HG03108 (cell line): ENCODE results near the gene NACC2.
"Not testable (repeated sequence)": the region's sequence is repeated elsewhere in the genome, so short reads cannot be mapped to it uniquely, and the experiment has no call there.

Source experiments
- ATAC-seq: cut with Tn5 transposase; IDR thresholded peaks from one replicate; pipeline ENCODE4 v1.9.1; 2021; ENCODE audit warnings: moderate library complexity; ENCODE audit not compliant: unreplicated experiment

Gene NACC2

DNA sequence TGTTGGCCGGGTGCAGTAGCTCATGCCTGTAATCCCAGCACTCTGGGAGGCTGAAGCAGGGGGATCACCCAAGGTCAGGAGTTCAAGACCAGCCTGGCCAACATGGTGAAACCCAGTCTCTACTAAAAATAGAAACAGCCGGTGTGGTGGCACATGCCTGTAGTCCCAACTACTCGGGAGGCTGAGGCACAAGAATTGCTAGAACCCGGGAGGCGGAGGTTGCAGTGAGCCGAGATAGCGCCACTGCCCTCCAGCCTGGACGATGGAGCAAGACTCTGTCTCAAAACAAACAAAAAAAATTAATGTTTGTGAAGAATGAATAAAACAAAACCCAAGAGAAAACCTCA, 68.2 kb downstream of the NACC2 start:
- ATAC-seq: not testable (repeated sequence)

DNA sequence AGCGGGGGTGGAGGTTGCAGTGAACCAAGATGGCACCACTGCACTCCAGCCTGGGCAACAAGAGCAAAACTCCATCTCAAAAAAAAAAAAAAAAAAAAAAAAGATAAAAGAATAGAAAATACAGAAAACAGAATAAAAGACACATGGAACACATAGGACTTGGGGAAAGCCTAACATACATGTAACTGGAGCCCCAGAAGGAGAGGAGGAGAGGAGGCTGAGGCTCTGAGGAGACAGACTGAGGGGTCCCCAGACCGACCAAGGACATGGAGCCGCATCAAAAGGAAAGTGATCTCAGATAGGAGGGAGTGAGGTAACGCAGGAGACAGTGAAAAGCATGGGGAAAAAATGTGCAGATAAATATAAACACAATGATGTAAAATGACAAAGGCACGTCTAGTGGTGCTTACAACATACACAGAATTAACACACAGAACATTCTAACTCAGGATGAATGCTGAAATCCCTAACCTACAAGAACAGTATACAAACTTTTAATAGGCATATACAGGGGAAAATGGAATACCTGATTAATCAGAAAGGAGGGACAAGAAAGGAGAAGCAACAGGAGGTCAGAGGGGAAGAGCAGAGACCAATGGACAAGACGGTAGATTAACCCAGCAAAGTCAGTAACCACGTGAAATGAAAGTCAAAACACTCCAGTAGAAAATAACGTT, 68.7 kb downstream of the NACC2 start:
- no peak for ATAC-seq

DNA sequence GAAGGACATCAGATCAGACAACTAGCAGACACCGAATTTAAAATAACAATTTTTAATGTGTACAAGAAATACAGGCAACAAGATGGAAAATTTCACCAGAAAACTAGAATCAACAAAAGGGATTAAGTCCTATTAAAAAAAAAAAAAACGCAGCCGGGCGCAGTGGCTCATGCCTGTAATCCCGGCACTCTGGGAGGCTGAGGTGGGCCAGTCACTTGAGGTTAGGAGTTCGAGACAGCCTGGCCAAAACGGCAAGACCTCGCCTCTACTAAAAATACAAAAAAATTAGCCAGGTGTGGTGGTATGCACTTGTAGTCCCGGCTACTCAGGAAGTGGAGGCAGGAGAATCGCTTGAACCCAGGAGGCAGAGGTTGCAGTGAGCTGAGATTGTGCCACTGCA, 69.6 kb downstream of the NACC2 start:
- no peak for ATAC-seq

DNA sequence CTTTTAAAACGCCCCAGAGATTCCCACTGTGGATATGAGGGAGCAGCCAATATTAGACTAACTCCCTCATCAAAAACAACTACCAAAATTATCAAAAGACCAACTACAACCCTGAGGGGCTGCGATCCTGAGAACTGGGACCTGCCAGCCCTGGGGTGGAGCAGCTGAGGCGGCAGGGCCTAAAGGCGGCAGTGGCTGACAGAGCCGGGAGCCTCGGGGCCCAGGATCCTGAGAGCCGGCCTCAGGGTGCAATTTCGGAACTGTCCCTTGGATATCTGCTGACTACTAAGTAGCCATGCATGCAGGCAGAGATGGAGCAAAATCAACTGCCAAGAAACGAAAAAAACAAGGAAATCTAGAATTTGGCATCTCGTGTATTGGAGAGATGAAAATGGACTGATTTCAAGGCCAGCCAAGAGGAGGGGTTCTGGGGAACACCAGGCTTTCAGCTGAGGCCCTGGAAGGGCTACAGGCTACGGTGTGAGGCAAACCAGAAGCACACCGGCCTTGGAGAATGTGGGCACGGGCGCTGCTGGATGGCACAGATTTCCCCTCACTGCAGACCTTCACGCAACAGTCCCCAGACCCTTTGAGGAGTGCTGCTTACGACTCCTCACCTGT, 70.3 kb downstream of the NACC2 start:
- no peak for ATAC-seq

DNA sequence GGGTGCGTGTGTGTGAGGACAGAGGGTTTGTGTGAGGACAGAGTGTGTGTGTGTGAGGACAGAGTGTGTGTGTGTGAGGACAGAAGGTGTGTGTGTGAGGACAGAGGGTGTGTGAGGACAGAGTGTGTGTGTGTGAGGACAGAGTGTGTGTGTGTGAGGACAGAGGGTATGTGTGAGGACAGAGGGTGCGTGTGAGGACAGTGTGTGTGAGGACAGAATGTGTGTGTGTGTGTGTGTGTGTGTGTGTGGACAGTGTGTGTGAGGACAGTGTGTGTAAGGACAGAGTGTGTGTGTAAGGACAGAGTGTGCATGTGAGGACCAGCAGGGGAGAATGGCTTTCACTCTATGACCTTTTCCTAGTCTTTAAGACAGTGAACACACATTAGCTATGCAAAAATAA, 70.8 kb downstream of the NACC2 start:
- no peak for ATAC-seq

DNA sequence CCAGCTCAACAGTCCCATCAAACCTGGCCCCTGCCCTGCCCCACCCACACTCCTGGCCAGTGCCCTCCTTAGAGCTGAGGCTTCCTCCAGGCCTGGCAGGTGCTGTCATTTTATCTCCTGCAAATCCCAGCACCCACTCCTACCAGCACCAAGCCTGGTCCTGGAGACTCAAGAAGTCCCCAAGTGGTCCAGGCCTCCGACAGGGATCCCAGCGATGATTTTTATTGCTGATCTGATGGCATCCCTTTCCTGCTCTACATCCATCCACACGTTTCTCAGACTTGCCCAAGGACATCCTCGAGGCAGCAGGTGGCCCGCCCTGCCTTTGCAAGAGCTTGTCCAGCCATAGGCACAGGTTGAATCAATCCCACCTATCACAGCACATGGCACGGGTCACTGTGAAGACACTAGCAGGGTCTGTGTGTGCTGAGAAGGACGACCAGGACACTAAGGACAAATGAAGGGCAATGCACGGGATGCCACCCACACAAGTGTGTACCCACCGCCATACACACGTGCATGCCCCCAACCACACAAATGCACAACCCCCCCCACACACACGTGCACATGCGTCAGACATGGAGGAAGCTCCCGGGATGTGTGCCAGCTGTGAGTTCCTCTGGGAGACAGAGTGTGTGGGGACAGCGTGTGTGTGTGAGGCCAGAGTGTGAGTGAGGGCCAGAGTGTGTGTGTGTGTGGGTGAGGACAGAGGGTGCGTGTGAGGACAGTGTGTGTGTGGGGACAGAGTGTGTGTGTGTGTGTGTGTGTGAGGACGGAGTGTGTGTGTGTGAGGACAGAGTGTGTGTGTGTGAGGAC, 71.5 kb downstream of the NACC2 start:
- ATAC-seq: no peak

DNA sequence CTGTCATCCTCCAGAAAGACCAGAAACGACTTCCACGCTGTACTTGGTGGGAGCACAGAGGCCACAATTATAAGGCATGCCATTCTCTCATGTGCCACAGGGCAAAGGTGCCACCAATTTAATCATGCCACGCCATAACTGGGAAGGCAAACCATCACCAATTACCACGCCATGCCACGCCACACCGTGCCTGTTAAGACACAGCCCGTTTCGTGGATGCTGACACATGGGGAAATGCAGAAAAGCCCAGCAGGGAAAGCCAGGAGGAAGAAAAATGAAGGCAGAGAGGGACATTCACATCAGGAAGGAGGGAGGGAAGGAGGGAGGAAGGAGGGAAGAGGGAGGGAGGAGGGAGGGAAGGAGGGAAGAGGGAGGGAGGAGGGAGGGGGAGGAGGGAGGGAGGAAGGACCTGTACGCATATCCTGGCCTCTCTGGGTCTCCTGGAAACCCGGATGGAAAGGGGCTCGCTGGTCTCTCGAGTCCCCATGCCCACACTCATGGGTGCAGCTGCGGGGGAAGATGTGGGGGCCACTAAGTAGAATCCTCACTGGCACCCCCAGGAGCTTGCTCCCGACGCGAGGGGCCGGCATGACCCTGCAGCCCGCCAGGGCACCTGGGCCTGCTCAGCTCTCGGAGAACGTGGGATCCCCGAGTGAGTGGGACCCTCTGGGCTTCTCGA, 72.2 kb downstream of the NACC2 start:
- no peak for ATAC-seq

DNA sequence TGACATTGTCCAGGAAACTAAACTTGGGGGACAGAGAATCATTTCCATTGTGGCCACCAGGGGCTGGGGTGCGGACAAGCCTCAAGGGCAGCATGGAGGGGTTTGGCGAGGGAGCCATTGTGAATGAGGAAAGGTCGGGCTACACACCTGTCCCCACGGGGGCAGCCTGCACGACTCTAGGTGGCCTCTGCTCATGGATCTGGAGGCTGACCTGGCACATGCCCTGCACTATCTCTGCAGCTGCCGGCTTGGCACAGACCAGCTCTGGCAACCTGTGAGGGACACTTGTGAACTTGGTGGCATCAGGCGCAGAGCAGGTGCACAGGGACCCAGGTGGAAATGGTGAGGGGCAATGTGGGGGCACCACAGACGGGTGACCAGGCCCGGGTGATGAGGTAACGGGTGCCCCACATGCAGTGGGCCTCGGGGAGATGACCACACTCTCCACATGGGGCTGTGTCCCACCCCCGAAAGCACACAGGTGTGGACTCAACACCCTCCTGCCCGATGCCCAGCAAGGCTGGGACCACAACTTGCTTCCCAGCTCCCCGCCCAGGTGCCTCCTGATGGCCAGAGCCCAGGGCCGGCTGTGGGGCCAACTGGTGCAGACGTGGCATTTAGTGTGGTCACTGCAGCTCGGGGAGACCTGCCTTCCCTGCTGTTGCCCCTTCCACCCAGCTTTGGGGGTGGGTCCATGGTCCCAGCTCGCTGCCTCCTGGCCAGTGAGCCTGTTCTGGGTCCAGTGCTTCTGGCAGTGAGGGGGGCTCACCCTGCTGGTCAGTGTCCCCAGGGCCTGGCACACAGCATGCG, 73.0 kb downstream of the NACC2 start:
- no peak for ATAC-seq

DNA sequence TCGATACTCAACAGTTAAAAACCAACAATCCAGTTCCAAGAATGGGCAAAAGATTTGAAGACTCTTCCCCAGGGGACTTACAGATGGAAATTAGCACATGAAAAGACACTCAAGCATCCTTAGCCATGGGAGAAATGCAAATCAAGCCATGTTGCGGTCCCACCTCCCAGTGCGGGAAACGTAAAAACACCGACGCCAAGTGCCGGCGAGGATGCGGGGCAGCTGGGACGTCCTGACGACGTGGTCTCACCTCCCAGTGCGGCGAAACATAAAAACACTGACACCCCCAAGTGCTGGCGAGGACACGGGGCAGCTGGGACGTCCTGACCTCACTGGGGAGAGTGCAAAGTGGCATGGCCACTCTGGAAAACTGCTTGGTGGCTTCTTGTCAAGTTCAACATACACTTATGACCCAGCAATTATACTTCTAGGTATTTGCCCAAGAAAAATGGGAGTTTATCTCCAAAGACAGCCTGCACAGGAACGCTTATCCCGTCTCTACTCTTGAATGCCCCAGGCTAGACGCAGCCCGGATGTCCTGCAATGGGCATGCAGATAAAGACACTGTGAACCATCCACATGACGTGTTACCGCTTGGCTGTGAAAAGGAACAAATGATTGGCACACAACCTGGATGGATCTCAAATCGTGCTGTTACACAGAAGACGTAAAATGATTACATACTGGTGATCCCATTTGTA, 73.8 kb downstream of the NACC2 start:
- ATAC-seq: no peak

DNA sequence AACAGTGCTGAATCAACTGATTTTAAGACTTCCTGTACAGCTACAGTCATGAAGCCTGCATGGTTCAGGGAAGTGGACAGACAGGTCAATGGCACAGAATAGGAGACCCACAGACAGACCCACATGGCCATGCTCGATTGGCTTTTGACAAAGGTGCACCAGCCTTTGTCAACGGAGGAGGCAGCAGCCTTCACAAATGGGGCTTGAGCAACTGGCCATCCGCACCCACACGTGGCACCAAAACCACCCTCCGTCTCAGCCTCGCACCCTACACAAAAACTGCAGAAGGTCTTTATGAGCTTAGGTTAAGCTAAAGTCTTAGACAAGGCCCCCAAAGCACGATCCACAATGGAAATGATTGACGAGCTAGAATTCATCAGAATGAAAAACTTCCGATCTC, 74.4 kb downstream of the NACC2 start:
- ATAC-seq: no peak

DNA sequence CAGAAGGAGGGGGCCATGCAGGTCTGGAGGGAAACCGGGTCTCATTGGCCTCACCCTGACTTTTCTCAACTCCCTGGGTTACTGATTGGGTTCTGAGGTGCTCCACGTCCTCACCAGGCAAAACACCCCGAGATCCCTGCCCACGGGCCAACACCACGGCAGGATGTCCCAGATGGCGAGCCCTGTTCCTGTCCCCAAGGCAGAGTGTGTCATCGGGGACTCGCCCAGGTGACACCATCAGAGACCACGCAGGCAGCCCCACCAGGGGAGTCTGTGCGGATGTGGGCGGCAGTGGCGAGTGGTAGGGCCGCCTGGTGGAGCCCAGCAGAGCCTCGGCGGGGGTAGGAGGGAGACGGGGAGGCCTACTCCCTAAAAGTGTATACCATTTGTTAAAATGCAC, 74.9 kb downstream of the NACC2 start:
- no peak for ATAC-seq

DNA sequence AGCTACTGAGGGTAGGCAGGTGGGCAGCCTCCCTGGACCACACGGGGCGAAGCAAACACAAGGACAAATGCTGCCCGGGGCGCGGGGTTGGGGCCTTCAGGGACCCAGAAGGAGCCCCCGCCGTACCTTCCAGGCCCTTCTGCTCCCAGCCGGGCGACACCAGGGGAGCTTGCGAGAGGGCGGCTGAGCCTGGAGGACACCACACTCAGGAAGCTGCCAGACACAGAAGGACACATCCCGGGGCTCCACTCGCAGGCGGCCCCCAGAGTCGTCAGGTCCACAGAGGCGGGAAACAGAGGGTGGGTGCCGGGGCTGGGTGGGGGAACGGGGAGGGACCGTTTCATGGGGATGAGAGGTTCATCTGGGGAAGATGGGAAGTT, 75.4 kb downstream of the NACC2 start:
- no peak for ATAC-seq

DNA sequence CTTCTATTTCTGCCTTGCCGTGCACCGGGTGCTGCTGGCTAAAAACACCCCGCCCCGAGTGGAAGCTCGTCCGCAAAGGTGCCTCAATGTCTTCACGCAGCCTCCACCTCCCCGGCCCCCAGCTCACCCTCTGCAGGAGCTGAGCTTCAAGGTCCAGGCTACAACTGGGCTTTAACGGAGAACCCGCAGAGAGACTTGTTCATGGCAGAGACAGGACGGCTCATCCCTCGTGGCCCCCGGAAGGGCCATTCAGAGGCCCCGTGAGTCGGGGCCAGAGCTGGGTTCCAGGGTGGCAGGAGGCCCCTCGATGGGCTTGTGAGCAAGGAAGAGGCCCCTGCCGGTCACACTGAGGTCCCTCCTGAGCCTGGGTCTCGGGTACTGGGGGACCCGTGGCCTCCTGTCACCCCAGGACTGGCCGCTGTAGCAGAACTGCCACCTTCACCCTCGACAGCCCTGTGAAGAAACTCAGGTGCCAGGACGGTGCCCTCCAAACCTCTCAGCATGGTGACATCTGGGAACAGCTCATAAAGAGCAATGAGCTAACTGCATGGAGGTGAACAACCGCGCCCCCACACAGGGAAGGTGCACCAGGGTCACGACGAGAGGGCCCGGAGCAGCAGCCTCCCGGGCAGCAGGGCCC, 75.9 kb downstream of the NACC2 start:
- no peak for ATAC-seq

DNA sequence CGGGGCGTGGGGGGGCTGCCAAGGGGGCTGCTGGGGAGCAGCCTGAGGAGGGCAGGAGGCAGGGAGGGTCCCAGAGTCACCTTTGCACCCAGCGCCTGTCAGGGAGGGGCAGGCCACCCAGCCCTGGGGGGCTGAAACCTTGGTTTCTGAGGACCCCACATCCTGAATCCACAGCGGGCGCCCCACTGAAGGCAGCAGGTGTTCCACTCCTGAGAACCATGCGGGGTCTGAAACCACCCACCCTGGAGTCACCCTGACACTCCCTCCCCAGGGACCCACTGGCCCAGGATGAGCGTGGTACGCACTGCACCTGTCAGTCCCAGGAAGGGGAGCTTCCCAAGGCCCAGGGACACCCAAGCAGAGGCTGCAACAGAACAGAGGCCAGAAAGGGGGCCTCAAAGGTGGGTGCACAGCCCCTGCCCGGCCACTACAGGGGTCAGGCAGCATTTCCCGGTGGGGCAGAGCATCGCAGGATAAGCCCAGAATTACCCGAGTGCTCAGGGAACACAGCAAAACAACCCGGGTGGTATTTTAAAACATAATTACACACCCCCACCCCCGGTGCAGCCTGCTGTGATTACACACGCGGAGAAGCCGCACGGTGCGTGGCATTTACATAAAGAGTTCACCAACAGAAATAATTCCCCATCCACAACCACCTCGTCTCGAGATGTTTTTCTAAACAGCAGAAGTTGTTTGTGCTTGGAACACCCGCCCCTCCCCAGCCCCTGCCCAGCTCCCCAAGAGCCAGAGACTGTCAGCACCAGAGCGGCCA, 76.6 kb downstream of the NACC2 start:
- no peak for ATAC-seq

DNA sequence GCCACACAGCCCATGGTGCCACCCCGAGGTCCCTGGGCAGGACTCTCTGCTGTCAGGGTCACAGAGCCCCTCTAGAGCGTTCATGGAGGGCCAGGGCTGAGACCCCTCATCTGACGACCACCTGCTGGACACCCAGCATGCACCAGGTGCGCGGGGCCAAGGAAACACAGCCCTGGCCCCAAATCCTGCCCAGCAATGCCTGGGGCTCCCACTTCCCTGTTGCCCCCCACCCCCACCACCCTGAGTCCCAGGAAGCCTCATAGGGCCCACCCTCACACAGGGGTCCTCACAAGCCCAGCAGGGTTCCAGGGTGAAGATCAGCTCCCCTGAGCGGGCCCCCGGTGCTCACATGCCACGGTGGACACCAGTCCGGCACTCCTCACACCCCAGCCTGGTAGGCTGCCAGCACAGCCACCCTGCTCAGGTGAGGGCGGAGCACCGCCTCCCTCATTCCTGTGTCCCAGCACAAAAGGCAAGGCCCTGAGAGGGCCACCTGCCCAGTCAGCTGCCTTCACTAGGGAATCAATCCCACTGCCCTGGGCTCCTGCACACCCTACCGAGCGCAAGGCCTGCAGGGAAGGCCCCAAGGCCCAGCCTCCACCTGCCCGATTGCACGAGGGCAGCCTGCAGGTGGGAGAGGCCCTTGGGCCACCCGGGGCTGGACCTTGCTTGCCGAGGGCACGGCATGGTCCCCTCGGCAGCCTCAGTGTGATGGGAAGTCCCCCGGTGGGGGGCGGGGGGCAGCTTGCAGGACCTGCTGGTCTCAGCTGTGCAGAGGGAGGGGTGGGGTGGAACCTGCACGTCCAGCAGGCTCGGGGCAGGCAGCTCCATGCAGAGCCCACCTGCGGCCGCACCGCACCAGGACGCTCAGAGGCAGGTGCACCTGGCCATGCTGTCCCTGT, 77.5 kb downstream of the NACC2 start:
- ATAC-seq: no peak

DNA sequence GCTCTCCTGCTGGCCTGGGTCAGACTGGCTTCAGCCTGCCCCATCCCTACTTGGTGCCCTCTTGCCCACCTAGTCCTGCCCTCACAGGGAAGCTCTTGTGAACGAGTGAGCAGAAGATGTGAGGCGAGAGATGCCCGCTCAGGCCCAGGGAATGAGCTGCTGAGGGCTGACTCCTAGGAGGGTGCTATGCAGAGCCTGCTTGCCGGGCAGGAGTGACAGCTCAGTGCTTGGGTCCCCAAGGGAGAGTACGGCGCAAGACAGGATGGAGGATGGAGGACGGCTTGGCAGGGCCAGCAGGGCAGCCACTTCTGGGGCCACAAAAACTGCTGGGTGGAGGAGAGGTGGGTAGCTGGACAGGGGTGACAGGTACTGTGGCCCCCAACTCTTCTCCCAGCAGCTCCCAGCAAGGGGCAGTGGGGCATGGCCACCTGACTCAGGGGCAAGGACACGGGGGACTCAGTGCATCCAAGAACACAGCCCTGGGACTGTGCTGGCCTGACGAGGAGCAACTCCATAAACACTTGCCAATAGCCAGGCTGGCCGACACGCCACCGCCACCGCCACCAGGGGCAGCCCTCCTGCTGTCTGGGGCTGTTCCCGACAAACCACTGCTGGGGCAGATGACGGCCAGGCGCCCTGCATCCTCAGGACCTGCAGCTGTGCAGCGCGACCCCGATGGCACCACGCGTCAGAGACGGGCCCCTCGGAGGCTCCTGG, 78.4 kb downstream of the NACC2 start:
- no peak for ATAC-seq
